Measurements from ENCODE around the gene MCM6. TPM values are rescaled to one million over a fixed set of nuclear protein-coding genes. Genes with fewer than 3 reads are reported as not detected.

Gene MCM6
- total RNA-seq, 1 experiment from 2014 or later = 31.1 TPM

DNA sequence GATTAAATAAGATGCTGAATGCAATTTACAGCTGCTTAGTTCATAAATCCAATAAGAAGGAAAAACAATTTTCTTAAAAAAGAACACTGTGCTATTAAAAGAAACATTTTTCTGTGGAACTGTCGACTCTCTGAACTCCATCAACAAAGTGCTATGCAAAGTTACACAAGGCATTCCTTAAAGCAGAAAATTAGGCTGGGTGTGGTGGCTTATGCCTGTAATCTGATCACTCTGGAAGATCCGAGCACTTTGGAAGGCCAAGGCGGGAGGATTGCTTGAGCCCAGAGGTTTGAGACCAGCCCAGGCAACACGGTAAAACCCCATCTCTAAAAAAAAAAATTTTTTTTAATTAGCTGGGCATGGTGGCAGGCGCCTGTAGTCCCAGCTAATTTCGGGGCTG is 13.0 kb downstream of the MCM6 start:
- no peak for DNase-seq (ENCODE audit: low spot score)

- no peak for DNase-seq (ENCODE audit: low spot score)
Observed at GRCh38 chr2:135862718-135863117, 13.5 kb downstream of the MCM6 start.

GRCh38 chr2:135853401-135853800 is 22.8 kb downstream of the MCM6 start:
- no peak for DNase-seq (ENCODE audit: low spot score)

- no peak for DNase-seq (ENCODE audit: low spot score)
Observed at GRCh38 chr2:135851858-135852257, 24.4 kb downstream of the MCM6 start.

- no peak for DNase-seq (ENCODE audit: low spot score)
Observed at GRCh38 chr2:135850892-135851668, 25.2 kb downstream of the MCM6 start.

- no peak for DNase-seq (ENCODE audit: low spot score)
Observed at GRCh38 chr2:135849087-135849486, 27.2 kb downstream of the MCM6 start.

DNA sequence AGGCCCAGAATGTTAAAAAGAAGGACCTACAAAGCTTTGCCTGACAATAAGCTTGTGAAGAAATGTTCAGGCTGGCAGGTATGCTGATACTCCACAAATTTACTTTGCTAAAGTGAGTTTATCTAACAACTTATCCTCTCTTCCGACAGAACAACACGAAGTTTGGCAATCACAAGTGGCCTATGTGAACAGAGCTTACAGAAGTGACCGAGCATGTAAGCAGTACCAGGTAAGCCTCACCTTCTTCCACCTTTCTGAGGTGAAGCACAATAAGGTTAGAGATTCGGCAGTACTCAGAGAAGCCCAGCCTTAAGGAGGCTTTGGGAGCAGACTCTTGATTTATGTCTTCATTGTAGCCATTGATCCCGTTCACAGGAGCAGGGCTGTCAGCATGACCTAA is 30.2 kb downstream of the MCM6 start:
- no peak for DNase-seq (ENCODE audit: low spot score)

DNA sequence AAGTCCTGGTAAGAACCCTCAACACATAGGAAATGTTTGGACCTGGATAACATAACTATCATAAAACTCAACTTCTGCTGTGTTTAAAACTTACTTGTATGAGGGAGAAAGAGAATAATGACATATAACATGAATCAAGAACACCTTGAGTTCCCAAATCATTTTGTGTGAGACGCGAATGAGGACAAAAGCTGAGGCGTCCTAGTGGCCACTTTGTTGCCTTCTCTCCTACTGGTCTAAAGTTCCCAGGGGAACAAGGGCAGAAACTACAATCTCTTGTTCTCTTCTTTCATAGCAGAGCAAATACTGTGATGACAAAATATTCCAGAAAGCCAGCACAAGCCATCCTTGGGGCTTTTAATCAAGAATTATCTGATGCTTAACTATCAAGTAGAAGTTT is 31.0 kb downstream of the MCM6 start:
- no peak for DNase-seq (ENCODE audit: low spot score)

- DNase-seq (ENCODE audit: low spot score) = no peak
Observed at GRCh38 chr2:135844301-135844895, 31.8 kb downstream of the MCM6 start.

- DNase-seq (ENCODE audit: low spot score) = no peak
Observed at GRCh38 chr2:135843671-135844070, 32.6 kb downstream of the MCM6 start.

GRCh38 chr2:135840601-135841000 is 35.6 kb downstream of the MCM6 start:
- DNase-seq (ENCODE audit: low spot score) = no peak

GRCh38 chr2:135839713-135840112 is 36.5 kb downstream of the MCM6 start:
- DNase-seq (ENCODE audit: low spot score) = peak; percentile 14

DNA sequence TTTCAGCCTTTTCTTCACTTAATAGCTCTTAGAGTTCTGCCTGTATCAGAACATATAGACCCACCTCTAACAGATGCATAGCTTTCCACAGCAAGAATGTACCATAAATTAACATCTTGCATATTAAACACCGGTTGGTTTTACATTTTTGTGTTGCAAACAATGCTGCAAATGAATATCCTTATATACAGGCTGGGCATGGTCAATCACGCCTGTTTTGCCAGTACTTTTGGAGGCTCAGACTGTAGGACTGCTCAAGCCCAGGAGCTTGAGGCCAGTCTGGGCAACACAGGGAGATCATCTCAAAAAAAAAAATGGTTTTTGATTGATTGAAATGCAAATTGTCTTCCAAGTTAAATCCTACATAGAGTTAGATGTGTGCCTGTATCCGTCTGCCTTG is 37.7 kb downstream of the MCM6 start:
- DNase-seq (ENCODE audit: low spot score) = no peak

DNA sequence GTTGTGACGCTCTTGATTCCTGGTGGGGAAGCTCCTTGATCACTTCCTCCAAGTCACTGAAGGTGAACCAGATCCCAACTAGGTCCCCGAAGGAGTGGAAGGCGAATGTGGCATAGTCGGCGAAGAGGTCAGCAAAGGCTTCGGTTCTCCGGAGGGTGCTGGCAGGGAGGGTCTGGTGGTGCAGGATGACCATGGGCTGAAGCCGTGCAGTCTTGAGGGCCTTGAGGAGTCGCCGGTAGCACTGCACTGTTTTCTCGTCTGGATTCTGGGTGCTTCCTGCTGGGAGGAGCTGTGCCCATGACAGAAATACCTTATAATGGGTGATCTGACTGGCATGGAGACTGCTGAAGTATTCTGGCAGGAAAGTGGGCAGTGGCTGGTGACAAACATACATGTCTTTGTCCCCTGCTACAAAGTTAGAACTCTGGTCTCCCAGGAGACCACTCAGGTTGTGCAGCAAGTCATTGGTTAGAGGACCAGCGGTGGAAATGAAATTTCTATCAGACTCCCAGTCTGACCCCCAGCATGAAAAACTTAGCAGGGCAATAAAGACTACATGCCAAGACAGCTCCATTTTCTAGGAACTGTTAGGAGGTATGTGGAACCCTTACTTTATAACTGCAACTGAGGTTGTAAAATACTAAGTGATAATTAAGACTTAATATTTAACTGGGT is 39.5 kb downstream of the MCM6 start, which contains the start of gene LCT:
TSS of gene LCT (minus strand) at position 589 of the 675 bp plus-strand sequence. CDS start at position 574, 15 bp downstream.
- no peak for DNase-seq (ENCODE audit: low spot score)

DNA sequence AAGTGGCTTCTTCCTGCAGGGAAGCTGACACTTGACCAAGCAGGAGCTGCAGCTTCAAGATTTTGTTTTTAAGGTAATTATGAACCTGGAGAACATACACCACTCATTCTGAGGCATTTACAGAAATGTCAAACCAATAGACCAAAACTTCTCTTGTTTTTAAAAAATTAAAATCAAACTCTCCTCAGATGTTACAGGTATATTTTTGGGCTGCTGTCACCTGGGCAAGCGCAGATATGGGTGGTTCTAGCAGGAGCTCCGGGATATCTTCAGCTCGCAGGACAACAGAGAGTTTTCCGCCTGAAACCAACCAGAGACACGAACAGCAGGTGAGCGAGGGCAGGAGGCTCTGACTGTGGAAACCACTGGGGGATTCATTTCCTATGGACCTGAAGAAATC is 43.4 kb downstream of the MCM6 start:
- DNase-seq (ENCODE audit: low spot score) = no peak

GRCh38 chr2:135831180-135831812 is 44.9 kb downstream of the MCM6 start:
- no peak for DNase-seq (ENCODE audit: low spot score)

- no peak for DNase-seq (ENCODE audit: low spot score)
Observed at GRCh38 chr2:135829378-135830135, 46.7 kb downstream of the MCM6 start.

DNA sequence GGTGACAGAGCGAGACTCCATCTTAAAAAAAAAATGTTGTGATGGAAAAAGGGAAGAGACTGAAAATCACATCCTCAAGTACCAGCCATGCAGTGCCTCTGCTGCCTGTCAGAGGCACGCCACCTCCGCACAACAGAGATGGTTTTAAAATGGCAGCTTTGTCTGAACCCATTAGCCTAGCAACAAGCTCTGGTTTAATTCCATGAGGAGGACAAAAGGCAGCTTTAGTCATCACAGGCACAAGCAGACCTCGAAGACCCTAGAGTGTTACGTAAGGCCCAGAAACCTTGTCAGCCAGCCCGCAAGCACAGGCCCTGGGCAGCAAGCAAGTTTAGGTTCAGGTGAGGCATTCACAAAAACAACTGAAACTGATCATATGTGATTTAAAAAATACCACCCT is 49.7 kb downstream of the MCM6 start:
- DNase-seq (ENCODE audit: low spot score) = no peak

DNA sequence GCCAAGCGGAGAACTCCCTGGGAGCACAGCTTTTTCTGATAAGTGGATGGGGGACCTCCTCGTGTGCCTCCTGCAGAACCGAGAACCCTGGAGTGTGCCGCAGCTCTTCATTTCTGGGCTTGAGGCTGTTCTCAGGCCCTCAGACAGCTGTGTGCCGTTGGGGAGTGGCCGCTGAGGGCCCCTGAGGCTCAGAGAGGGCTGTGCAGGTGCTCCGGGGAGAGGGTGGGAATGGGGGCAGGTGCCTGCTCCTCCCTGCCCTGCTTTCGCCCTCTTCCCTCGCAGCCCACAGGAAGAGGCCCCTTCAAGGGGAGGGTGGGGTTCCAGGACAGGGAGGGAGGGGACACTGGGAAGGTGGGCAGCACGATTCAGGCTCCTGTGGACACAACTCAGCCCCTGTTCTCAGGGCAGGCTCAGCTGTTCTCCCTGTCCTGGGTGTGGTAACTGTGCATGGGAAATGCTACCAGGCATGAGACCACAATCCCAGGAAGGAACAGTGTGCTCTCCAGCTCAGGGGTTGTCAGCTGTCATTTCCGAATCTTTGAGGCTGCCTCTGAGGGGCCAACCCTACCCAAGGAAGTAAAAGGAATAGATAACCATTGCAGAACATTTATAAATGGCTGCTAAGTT is 50.6 kb downstream of the MCM6 start:
- DNase-seq (ENCODE audit: low spot score) = no peak

DNA sequence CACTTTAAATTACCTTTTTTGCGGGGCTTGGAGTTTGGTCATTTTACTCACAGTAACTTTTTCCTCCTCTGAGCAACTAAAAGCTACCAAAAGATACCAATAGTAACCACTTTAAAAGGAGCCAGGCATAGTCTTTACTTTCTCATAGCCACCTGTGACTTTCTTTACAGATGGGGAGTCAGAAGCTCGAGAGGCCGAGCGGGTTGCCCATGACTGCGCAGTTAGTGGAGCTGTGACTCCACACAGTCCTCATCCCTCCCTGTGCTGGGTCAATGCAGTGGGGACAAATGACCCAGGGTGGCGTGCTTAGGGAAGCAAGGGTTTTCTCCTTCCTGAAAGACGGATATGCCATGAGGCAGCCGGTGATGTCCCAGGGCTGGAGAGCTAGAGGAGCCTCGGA is 51.1 kb downstream of the MCM6 start:
- DNase-seq (ENCODE audit: low spot score) = no peak

DNA sequence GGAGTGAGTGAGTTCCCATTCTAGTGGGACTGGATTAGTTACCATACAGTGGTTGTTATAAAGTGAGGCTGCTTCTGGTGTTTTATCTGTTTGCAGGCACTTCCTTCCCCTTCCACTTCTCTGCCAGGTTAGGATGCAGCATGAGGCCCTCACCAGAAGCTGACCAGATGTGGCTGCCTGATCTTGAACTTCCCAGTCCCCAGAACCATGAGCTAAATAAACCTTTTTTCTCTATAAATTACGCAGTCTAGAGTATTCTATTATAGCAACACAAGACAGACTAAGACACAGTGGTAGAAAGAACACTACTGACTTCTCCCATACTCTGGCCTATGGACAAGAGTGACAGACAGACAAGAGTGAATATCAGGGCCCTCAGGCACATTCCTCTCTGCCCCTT is 53.4 kb downstream of the MCM6 start:
- no peak for DNase-seq (ENCODE audit: low spot score)
